ENCODE results near the gene HES1.

Gene HES1

GRCh38 chr3:194134757-194135515, 1.0 kb upstream of the HES1 start:
- Histone ChIP-seq H3K27me3 (peaks cover 99% of the 10 kb centered on the region), H3K9me3 (no peaks in the 10 kb centered on the region), H3K4me1 (ENCODE audit: control insufficient read depth in 1 of 2, insufficient read depth in 1 of 2, low read depth in 1 of 2, low read length in 1 of 2) (peaks cover 36 to 44% of the 10 kb centered on the region in 2 experiments), H3K27ac (no peak overlapping the region), H3K36me3 (no peaks in the 10 kb centered on the region), H3K4me3 (ENCODE audit: low read depth in 1 of 2, low read length in 1 of 2) (peak overlapping the region; percentile 55 to 65)
- no peak for TF ChIP-seq CTCF (IDR thresholded peaks at IDR 0.05)

DNA sequence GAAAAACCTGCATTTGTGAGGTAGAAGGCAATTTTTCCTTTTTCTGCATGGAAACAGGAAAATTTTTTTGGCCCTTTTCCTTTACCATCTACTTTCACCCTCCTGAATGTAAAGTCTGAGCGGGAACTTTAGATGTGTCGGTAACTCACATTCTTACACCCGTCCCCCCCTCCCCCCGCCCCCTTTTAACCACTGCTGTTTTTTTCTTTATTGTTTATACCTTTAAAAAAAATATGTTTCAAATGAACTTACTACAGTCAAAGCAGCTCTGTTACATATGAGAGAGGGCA, 487 bp upstream of the HES1 start:
- TF ChIP-seq CTCF (IDR thresholded peaks at IDR 0.05): no peak
- H3K4me3 ChIP-seq (ENCODE audit: low read depth in 1 of 2, low read length in 1 of 2): peak overlapping the region; percentile 55 to 65
- no peaks in the 10 kb centered on the region for H3K9me3 ChIP-seq
- no peak overlapping the region for H3K27ac ChIP-seq
- peaks cover 36 to 45% of the 10 kb centered on the region in 2 experiments for H3K4me1 ChIP-seq (ENCODE audit: control insufficient read depth in 1 of 2, insufficient read depth in 1 of 2, low read depth in 1 of 2, low read length in 1 of 2)
- H3K36me3 ChIP-seq: no peaks in the 10 kb centered on the region
- peaks cover 99% of the 10 kb centered on the region for H3K27me3 ChIP-seq

GRCh38 chr3:194136519-194137007, 615 bp downstream of the HES1 start:
- Histone ChIP-seq H3K27me3 (peaks cover 99% of the 10 kb centered on the region), H3K4me1 (ENCODE audit: control insufficient read depth in 1 of 2, insufficient read depth in 1 of 2, low read depth in 1 of 2, low read length in 1 of 2) (peaks cover 40 to 52% of the 10 kb centered on the region in 2 experiments), H3K4me3 (ENCODE audit: low read depth in 1 of 2, low read length in 1 of 2) (peak overlapping the region; percentile 55 to 65), H3K9me3 (no peaks in the 10 kb centered on the region), H3K27ac (no peak overlapping the region), H3K36me3 (no peaks in the 10 kb centered on the region)
- no peak for TF ChIP-seq CTCF (IDR thresholded peaks at IDR 0.05)

DNA sequence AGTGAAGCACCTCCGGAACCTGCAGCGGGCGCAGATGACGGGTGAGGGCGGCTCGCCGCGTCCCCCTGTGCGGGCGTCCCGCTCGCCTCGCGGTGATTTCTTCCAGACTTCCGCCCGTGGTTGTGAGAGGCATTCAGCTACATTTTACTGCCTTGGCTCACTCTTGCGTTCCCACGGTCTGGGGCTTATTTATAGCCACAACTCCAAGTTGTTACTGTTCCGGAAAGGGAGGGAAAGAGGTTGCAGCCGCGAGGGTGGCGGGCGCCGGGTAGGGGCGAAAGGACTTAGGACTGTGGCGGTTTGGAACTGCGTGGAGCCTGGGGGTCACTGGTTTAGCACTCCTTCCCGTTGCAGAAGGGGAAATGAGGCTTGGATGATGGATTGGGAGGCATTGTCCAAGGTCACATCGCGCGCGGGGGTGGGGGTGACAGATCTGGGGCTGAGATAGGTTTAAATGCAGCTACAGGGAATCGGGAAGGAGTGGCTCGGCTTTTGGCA, 1.1 kb downstream of the HES1 start:
- no peaks in the 10 kb centered on the region for H3K36me3 ChIP-seq
- peaks cover 99% of the 10 kb centered on the region for H3K27me3 ChIP-seq
- H3K9me3 ChIP-seq: no peaks in the 10 kb centered on the region
- H3K4me3 ChIP-seq (ENCODE audit: low read depth in 1 of 2, low read length in 1 of 2): peak overlapping the region; percentile 55 to 65
- H3K27ac ChIP-seq: no peak overlapping the region
- H3K4me1 ChIP-seq (ENCODE audit: control insufficient read depth in 1 of 2, insufficient read depth in 1 of 2, low read depth in 1 of 2, low read length in 1 of 2): peaks cover 44 to 57% of the 10 kb centered on the region in 2 experiments
- TF ChIP-seq CTCF (IDR thresholded peaks at IDR 0.05): no peak

DNA sequence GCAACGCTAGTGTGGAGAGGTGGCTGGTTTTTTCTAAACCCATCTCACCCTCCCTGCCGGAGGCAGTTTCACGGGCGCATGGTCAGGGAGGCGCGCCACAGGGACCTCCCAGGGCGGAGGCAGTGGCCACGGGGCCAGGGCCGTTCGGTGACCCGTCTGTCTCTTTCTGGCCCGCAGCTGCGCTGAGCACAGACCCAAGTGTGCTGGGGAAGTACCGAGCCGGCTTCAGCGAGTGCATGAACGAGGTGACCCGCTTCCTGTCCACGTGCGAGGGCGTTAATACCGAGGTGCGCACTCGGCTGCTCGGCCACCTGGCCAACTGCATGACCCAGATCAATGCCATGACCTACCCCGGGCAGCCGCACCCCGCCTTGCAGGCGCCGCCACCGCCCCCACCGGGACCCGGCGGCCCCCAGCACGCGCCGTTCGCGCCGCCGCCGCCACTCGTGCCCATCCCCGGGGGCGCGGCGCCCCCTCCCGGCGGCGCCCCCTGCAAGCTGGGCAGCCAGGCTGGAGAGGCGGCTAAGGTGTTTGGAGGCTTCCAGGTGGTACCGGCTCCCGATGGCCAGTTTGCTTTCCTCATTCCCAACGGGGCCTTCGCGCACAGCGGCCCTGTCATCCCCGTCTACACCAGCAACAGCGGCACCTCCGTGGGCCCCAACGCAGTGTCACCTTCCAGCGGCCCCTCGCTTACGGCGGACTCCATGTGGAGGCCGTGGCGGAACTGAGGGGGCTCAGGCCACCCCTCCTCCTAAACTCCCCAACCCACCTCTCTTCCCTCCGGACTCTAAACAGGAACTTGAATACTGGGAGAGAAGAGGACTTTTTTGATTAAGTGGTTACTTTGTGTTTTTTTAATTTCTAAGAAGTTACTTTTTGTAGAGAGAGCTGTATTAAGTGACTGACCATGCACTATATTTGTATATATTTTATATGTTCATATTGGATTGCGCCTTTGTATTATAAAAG, 1.8 kb downstream of the HES1 start:
- peaks cover 47 to 64% of the 10 kb centered on the region in 2 experiments for H3K4me1 ChIP-seq (ENCODE audit: control insufficient read depth in 1 of 2, insufficient read depth in 1 of 2, low read depth in 1 of 2, low read length in 1 of 2)
- peaks cover 99% of the 10 kb centered on the region for H3K27me3 ChIP-seq

More for the DNA sequence above, 1.8 kb downstream of the HES1 start:
- Histone ChIP-seq H3K36me3 (no peaks in the 10 kb centered on the region), H3K9me3 (no peaks in the 10 kb centered on the region), H3K4me3 (ENCODE audit: low read depth in 1 of 2, low read length in 1 of 2) (peak overlapping the region; percentile 55 to 65), H3K27ac (no peak overlapping the region)
- no peak for TF ChIP-seq CTCF (IDR thresholded peaks at IDR 0.05)

Measured in neutrophil (primary cell).